GM20000 (cell line): ENCODE measurements around the gene ROBO2.

Experiments
- DNase-seq: peaks from one replicate; pipeline ENCODE4 v3.0.0; 2012; ENCODE audit warnings: low spot score
- TF ChIP-seq, protein P1 (sequence below): IDR thresholded peaks from 2 replicates; pipeline ENCODE4 v1.5.1; 2012; ENCODE audit warnings: mild to moderate bottlenecking, control low read depth; ENCODE audit errors: extremely low read depth, missing control alignments

The ROBO2 gene

GRCh38 chr3:77052051-77052501 is 12.2 kb downstream of the ROBO2 start:
- DNase-seq, result no peak
- TF ChIP-seq, protein P1, sequence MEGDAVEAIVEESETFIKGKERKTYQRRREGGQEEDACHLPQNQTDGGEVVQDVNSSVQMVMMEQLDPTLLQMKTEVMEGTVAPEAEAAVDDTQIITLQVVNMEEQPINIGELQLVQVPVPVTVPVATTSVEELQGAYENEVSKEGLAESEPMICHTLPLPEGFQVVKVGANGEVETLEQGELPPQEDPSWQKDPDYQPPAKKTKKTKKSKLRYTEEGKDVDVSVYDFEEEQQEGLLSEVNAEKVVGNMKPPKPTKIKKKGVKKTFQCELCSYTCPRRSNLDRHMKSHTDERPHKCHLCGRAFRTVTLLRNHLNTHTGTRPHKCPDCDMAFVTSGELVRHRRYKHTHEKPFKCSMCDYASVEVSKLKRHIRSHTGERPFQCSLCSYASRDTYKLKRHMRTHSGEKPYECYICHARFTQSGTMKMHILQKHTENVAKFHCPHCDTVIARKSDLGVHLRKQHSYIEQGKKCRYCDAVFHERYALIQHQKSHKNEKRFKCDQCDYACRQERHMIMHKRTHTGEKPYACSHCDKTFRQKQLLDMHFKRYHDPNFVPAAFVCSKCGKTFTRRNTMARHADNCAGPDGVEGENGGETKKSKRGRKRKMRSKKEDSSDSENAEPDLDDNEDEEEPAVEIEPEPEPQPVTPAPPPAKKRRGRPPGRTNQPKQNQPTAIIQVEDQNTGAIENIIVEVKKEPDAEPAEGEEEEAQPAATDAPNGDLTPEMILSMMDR, result no peak

GRCh38 chr3:77052733-77053670 is 13.1 kb downstream of the ROBO2 start:
- TF ChIP-seq, protein P1, result no peak
- DNase-seq, result no peak

GRCh38 chr3:77053795-77054194 is 13.9 kb downstream of the ROBO2 start:
- TF ChIP-seq, protein P1, result no peak
- no peak for DNase-seq

DNA sequence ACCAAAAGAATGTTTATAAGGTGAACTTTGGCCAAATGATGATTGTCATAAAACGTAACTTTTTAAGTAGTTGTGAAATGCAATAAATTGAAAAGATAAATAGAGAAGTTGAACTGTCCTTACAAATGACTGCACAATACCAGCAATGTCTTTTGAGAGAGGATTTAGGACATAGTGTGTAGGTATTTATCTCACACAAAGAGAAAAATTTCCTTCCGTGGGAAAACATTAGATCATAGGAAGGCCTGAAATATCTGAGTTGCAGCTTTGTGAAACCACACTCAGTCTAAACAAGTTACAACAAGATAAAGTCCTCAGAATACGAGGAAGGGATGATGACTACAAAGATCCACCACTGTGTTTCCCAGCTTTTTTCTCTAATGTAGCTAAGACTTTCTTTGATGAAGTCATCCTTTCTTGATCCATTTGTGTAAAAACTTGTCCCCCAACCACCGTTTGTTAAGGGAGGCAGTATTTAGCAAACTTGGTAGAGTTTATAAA is 16.0 kb downstream of the ROBO2 start:
- TF ChIP-seq, protein P1, result no peak
- no peak for DNase-seq

DNA sequence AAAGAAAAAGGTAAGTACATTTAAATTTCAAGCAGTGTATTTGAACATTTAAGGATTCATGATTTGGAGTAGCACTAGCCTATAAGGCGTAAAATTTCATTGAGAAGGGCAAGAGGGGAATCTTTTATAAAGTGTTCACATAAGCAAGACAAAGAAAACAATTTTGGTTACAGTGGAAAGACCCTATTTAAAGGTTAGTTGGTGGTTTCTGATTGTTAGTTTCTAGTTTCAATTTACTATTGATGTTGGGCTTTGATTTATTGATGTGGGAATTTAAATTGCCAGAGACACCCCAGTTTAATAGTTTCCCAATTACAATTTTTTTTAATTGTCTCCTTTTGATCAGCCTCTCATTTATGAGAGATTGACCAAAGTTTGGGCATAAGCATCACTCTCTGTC is 19.5 kb downstream of the ROBO2 start:
- DNase-seq, result no peak
- TF ChIP-seq, protein P1, result no peak

DNA sequence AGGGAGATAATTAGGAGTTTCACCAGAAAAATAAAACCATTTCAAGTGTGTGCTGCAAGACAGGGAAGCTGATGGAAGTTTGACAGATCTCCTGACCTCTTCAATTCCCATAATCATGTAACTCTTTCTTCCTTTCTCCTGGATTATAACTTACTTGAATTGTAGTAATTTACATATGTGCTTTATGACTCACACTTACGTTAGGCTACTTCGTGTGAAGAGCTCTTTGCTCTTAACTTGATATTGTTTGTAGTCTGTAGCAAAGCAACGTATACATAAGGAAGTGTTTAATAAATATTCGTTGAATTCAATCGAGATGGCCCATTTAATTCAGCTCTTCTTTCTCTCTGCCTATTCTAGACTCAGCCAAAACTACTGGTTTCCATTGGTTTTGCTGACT is 23.5 kb downstream of the ROBO2 start:
- TF ChIP-seq, protein P1, result no peak
- no peak for DNase-seq

DNA sequence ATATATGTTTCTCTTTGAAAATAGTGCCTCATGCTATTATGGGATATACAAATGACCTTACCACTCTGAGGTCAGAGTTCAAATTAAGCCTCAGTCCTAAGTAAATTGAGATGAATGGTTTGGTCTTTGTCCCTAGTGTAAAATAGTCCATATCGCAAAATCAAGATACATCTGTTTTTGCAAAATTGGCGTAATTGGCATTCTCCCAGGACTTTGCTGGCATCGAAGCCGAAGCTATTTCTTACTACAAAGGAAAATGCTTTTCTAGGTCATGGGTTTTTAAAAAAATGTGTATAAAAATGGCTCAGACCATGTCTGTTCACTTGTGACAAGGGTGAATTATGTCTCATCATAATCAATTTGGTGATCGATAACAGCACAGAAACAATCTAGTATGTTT is 25.9 kb downstream of the ROBO2 start:
- TF ChIP-seq, protein P1, result no peak
- DNase-seq, result no peak
